GM12878 (cell line): ENCODE measurements around the gene PMF1. TPM values are rescaled to one million over a fixed set of nuclear protein-coding genes. Genes with fewer than 3 reads are reported as not detected.

Experiments used
- BACH1 ChIP-seq: fragments of 450-650 bp; IDR thresholded peaks from 2 replicates; pipeline ENCODE4 v1.6.1; 2017; ENCODE audit warnings: mild to moderate bottlenecking, borderline replicate concordance
- BRCA1 ChIP-seq: IDR thresholded peaks from 2 replicates; pipeline ENCODE4 v1.6.1; 2011; ENCODE audit warnings: low read depth, low read length, improper control_type of control experiment
- EED ChIP-seq: sonication (generic); IDR thresholded peaks from 2 replicates; pipeline ENCODE4 v1.6.1; 2016; ENCODE audit warnings: antibody characterized with exemption, low read depth
- HDAC2 ChIP-seq: fragments of 200-600 bp; sonication (generic); IDR thresholded peaks from 2 replicates; pipeline ENCODE4 v1.6.1; 2017
- MTA2 ChIP-seq: fragments of 450-650 bp; IDR thresholded peaks from 2 replicates; pipeline ENCODE4 v1.6.1; 2016; ENCODE audit warnings: low read depth, mild to moderate bottlenecking, moderate library complexity
- MTA3 ChIP-seq: IDR thresholded peaks from 2 replicates; pipeline ENCODE4 v1.6.1; 2012; ENCODE audit warnings: low read length, inconsistent platforms, borderline replicate concordance
- NR2F1 ChIP-seq: fragments of 450-650 bp; conservative IDR thresholded peaks from 2 replicates; pipeline ENCODE4 v1.6.1; 2017; ENCODE audit warnings: mild to moderate bottlenecking
- SMAD1 ChIP-seq: fragments of 450-650 bp; IDR thresholded peaks from 2 replicates; pipeline ENCODE4 v1.6.1; 2018; ENCODE audit warnings: mild to moderate bottlenecking, low read depth; ENCODE audit not compliant: partially characterized antibody
- SREBF1 ChIP-seq: IDR thresholded peaks from 2 replicates; pipeline ENCODE4 v1.6.1; 2012; ENCODE audit warnings: mild to moderate bottlenecking, low read length
- YY1 ChIP-seq: IDR thresholded peaks from 2 replicates; pipeline ENCODE4 v1.6.1; 2011; ENCODE audit warnings: low read depth, mild to moderate bottlenecking, low read length
- ZNF592 ChIP-seq: fragments of 450-650 bp; IDR thresholded peaks from 2 replicates; pipeline ENCODE4 v1.6.1; 2017; ENCODE audit warnings: mild to moderate bottlenecking, moderate library complexity
- polyA plus RNA-seq, 11 experiments: library from polyadenylated mRNA; depleted of rRNA in 4 of 11; unstranded in 6 of 11; stranded (reverse) in 5 of 11; fragments of >200 nt; fragmentation: Nextera tagmentation in 4 of 11; fragmentation: Illumina TruSeq in 1 of 11; extraction: Ambion mirVana in 4 of 11; extraction: Trizol in 1 of 11; gene quantifications; 1 replicate in 1 of 11; 2 replicates in 10 of 11; pipeline versions ENCODE4 v1.2.1 to v1.2.3, GENCODE V29; 2011 to 2016; ENCODE audit warnings: inconsistent platforms in 2 of 11, missing spikeins in 2 of 11, low read depth in 1 of 11
- total RNA-seq, 4 experiments: library from RNA; depleted of rRNA in 3 of 4; stranded (reverse); fragments of >200 nt in 3 of 4; fragmentation: Illumina TruSeq in 1 of 4; extraction: Trizol in 1 of 4; gene quantifications; 2 replicates each; pipeline versions ENCODE4 v1.2.1 to v1.2.3, GENCODE V29; 2013 to 2021
- TF ChIP-seq, protein P1 (sequence below): IDR thresholded peaks from 2 replicates; pipeline ENCODE4 v1.6.1; 2012; ENCODE audit warnings: improper control_type of control experiment, low read depth, low read length; ENCODE audit not compliant: insufficient replicate concordance

PMF1 gene
- total and polyA plus RNA-seq, 10 of the 15 experiments (the other 5 are each of a cell fraction or from before 2014, with no cell fraction given), result 6.7 to 105 (median 67.3) TPM

DNA sequence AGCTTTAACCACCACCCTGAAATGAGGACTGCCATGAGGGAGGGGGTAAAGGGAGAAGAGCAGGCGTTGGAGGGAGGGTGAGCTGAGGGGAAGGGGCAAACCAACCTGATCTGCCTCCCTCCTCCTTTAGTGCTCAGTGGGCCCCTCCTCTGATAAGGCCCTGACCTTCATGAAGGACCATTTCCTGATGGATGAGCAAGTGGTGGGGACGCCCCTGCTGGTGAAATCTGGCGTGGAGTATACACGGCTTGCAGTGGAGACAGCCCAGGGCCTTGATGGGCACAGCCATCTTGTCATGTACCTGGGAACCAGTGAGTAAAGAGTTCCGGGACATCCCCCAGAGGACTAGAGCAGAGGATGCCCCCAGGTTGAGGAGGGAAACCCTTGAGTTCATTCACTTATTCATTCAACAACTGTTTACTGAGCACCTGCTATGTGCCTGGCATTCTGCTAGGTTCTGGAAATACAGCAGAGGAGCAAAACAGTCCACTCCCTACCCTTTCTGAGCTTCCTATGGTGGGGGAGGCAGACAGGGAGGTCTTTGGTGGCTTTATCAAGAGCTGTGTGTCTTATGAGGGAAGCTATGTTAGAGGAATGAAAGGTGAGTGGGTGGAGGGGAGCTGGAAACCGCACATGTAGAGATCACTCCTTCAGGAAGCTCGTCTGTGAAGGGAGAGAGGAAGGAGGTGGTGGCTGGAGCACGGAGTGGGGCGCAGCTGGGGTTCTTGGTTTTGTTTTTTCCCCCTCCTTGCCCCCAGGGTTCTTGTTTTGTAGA lies 39.9 kb upstream of the PMF1 start (continued):
- no peak for TF ChIP-seq ZNF592
- no peak for TF ChIP-seq YY1
- TF ChIP-seq NR2F1, result no peak
- TF ChIP-seq BRCA1, result no peak
- TF ChIP-seq EED, result no peak
- TF ChIP-seq MTA3, result no peak
- TF ChIP-seq MTA2, result no peak
- TF ChIP-seq BACH1, result no peak
- TF ChIP-seq, protein P1, sequence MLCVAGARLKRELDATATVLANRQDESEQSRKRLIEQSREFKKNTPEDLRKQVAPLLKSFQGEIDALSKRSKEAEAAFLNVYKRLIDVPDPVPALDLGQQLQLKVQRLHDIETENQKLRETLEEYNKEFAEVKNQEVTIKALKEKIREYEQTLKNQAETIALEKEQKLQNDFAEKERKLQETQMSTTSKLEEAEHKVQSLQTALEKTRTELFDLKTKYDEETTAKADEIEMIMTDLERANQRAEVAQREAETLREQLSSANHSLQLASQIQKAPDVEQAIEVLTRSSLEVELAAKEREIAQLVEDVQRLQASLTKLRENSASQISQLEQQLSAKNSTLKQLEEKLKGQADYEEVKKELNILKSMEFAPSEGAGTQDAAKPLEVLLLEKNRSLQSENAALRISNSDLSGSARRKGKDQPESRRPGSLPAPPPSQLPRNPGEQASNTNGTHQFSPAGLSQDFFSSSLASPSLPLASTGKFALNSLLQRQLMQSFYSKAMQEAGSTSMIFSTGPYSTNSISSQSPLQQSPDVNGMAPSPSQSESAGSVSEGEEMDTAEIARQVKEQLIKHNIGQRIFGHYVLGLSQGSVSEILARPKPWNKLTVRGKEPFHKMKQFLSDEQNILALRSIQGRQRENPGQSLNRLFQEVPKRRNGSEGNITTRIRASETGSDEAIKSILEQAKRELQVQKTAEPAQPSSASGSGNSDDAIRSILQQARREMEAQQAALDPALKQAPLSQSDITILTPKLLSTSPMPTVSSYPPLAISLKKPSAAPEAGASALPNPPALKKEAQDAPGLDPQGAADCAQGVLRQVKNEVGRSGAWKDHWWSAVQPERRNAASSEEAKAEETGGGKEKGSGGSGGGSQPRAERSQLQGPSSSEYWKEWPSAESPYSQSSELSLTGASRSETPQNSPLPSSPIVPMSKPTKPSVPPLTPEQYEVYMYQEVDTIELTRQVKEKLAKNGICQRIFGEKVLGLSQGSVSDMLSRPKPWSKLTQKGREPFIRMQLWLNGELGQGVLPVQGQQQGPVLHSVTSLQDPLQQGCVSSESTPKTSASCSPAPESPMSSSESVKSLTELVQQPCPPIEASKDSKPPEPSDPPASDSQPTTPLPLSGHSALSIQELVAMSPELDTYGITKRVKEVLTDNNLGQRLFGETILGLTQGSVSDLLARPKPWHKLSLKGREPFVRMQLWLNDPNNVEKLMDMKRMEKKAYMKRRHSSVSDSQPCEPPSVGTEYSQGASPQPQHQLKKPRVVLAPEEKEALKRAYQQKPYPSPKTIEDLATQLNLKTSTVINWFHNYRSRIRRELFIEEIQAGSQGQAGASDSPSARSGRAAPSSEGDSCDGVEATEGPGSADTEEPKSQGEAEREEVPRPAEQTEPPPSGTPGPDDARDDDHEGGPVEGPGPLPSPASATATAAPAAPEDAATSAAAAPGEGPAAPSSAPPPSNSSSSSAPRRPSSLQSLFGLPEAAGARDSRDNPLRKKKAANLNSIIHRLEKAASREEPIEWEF, result no peak
- no peak for TF ChIP-seq SREBF1
- TF ChIP-seq SMAD1, result no peak
- no peak for TF ChIP-seq HDAC2
